AG04449 (cell line): ENCODE data around the gene PKHD1.

Source experiments
- CTCF ChIA-PET: fragments of 350-600 bp; formaldehyde crosslinking; extraction: SDS; loops from one replicate; lab custom pipeline; 2021; ENCODE audit warnings: antibody characterized with exemption; lab: Yijun Ruan, JAX
- POLR2A ChIA-PET: fragments of 400-600, 350-600 bp; formaldehyde crosslinking; extraction: SDS; loops from one replicate; lab custom pipeline; 2020; ENCODE audit warnings: antibody characterized with exemption, inconsistent platforms; lab: Yijun Ruan, JAX
- DNase-seq: peaks from one replicate; pipeline ENCODE4 v3.0.0-alpha.2; 2010; ENCODE audit warnings: low read depth, low spot score
- H3K4me3 ChIP-seq: 2 replicates; pipeline ENCODE4 v1.5.1; 2011; ENCODE audit warnings: low read depth, mild to moderate bottlenecking, control low read depth, low read length
- CTCF ChIP-seq: IDR thresholded peaks from one replicate; pipeline ENCODE4 v1.5.1; 2011; ENCODE audit warnings: mild to moderate bottlenecking, moderate library complexity, low read length, control low read depth, inconsistent platforms; ENCODE audit not compliant: insufficient read depth; ENCODE audit errors: missing control alignments

The PKHD1 gene

GRCh38 chr6:51965222-51965801 is 122.1 kb downstream of the PKHD1 start:
- no peak for DNase-seq
- CTCF ChIA-PET: no interaction called here
- TF ChIP-seq CTCF: no peak
- no peak overlapping the region for H3K4me3 ChIP-seq
- POLR2A ChIA-PET: no interaction called here

- no peak overlapping the region for H3K4me3 ChIP-seq
- TF ChIP-seq CTCF: no peak
- DNase-seq: no peak
- POLR2A ChIA-PET: no interaction called here
- CTCF ChIA-PET: no interaction called here
Observed at GRCh38 chr6:51963980-51964379, 123.4 kb downstream of the PKHD1 start.

GRCh38 chr6:51962354-51962753 is 125.1 kb downstream of the PKHD1 start:
- ChIA-PET POLR2A (no interaction called here), CTCF (interaction anchor here (0.8 to 1.7 kb wide), 3 partner anchors 12 to 1146 kb away, joined by 3 to 5 read pairs (median 3); no protein-coding TSS in a partner anchor)
- no peak for TF ChIP-seq CTCF
- DNase-seq: no peak
- no peak overlapping the region for H3K4me3 ChIP-seq

DNA sequence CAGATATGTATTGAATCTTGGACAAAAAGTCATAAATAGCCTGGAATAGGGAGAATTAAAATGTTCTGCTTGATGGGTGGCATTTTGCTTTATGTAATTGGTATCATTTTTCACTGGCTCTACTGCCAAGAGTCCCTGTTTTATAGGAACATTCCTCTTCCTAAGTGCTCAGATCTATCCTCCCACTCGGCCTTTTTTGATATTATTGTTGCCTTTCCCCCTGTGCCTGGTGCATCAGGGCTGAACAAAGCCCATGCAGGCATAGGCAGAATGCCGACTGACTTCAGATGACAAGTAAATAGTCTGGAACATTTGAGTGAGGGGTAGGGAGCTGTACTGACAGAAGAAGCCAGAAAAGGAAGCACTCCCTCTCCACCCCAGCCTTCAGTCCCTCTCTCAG is 127.0 kb downstream of the PKHD1 start:
- POLR2A ChIA-PET: no interaction called here
- CTCF ChIA-PET: interaction anchor here (1.0 to 2.7 kb wide), 7 partner anchors 8 to 1144 kb away, joined by 3 to 14 read pairs (median 3); partner anchors contain the start of gene TFAP2B
- H3K4me3 ChIP-seq: no peak overlapping the region
- DNase-seq: no peak
- no peak for TF ChIP-seq CTCF

- CTCF ChIA-PET: interaction anchor here (0.9 to 2.7 kb wide), 8 partner anchors 8 to 1831 kb away, joined by 3 to 14 read pairs (median 3); partner anchors contain the start of gene TFAP2B
- no peak overlapping the region for H3K4me3 ChIP-seq
- DNase-seq: no peak
- POLR2A ChIA-PET: no interaction called here
- peak; percentile 81 for TF ChIP-seq CTCF
Observed at GRCh38 chr6:51959744-51960383, 127.5 kb downstream of the PKHD1 start.

GRCh38 chr6:51954681-51955080 is 132.7 kb downstream of the PKHD1 start:
- H3K4me3 ChIP-seq: no peak overlapping the region
- CTCF ChIA-PET: no interaction called here
- no peak for DNase-seq
- POLR2A ChIA-PET: no interaction called here
- no peak for TF ChIP-seq CTCF
